ENCODE measurements around the gene FUT8.

Gene FUT8

DNA sequence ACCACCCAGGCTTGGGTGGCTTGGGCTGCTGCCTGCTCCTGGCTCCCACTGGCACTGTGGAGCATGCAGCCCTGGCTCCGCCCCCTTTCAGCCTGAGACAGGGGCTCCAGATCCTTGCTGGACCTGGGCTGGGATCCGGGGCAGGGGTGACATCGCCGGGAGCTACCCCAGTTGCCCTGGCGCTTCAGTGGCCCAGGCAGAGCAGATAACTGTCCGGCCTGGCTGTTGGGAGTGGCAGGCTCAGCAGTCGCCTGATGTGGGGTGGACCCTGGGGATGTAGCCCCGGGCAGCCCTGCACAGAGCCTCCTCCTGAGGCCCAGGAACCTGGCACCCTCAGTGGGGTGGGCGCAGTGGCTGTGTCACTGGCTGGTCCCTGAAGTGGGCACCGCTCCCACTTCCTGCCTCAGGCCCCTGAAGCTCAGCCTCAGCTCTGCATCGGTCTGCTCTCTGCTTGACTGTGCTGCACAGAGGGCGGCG lies 57.9 kb downstream of the FUT8 start:
- H3K27me3 ChIP-seq (ENCODE audit: insufficient read depth, insufficient read length) = no peaks in the 10 kb centered on the region
- no peaks in the 10 kb centered on the region for H3K9me3 ChIP-seq (ENCODE audit: insufficient read depth, low read length)
- peaks cover 11% of the 10 kb centered on the region for H3K4me1 ChIP-seq (ENCODE audit: insufficient read depth, insufficient read length)
- no peak overlapping the region for H3K4me3 ChIP-seq (ENCODE audit: insufficient read length, low read depth)
- H3K36me3 ChIP-seq (ENCODE audit: insufficient read depth, insufficient read length, low read length) = no peaks in the 10 kb centered on the region
- TF ChIP-seq YY1 (IDR thresholded peaks at IDR 0.05; ENCODE audit: insufficient read depth, insufficient read length) (no peak), SUZ12 (IDR thresholded peaks at IDR 0.05; ENCODE audit: extremely low read depth, insufficient read depth, insufficient read length) (no peak), ZNF274 (IDR thresholded peaks at IDR 0.05; ENCODE audit: low read depth, low read length) (no peak)
- no peak overlapping the region for H3K9ac ChIP-seq (ENCODE audit: insufficient read length, low read depth)
- no peak for DNase-seq (ENCODE audit: low read depth, low spot score)

DNA sequence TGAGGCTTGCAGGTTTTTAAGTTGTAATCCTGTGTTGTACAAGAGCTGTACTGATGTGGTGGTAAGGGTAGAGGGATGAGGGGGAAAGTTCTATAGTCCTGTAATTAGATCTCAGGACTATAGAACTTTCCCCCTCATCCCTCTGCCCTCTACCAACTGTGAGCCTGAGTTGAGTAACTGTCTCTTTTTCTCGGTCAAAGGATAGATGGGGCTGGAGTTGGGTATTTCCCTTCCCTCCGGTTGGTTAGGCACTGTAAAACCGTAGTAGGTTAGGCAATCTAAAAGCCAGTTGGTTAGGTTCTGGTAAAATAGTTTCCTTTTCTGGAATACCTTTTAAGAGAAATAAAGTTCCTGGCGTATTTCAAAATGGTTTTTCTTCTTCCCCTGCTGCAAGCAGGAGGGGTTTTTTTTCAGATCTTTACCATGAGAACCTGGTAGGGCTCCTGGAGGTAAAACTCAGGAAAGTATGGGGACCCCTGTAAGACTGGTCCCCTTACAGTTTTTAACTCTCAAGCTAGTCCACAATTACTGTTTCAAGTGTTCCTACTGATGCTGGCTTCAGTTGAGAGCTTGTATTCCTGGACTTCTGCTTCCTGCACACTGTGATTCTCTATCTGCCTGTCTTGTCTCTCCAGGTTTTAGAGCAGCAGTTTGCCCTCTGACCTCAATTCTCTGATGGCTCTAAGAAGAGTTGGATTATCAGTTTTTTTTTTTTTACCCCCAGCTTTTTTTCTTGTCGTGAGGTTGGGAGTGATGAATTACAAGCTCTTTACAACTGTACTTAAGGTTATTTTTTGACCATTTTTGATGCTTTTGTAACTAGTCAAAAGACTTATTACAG lies 58.7 kb downstream of the FUT8 start:
- no peak overlapping the region for H3K9ac ChIP-seq (ENCODE audit: insufficient read length, low read depth)
- no peaks in the 10 kb centered on the region for H3K27me3 ChIP-seq (ENCODE audit: insufficient read depth, insufficient read length)
- no peak for DNase-seq (ENCODE audit: low read depth, low spot score)
- no peak for TF ChIP-seq YY1 (IDR thresholded peaks at IDR 0.05; ENCODE audit: insufficient read depth, insufficient read length)
- no peak for TF ChIP-seq ZNF274 (IDR thresholded peaks at IDR 0.05; ENCODE audit: low read depth, low read length)
- TF ChIP-seq SUZ12 (IDR thresholded peaks at IDR 0.05; ENCODE audit: extremely low read depth, insufficient read depth, insufficient read length) = no peak
- H3K4me3 ChIP-seq (ENCODE audit: insufficient read length, low read depth) = no peak overlapping the region
- H3K4me1 ChIP-seq (ENCODE audit: insufficient read depth, insufficient read length) = peaks cover 11% of the 10 kb centered on the region
- no peaks in the 10 kb centered on the region for H3K9me3 ChIP-seq (ENCODE audit: insufficient read depth, low read length)
- no peaks in the 10 kb centered on the region for H3K36me3 ChIP-seq (ENCODE audit: insufficient read depth, insufficient read length, low read length)

DNA sequence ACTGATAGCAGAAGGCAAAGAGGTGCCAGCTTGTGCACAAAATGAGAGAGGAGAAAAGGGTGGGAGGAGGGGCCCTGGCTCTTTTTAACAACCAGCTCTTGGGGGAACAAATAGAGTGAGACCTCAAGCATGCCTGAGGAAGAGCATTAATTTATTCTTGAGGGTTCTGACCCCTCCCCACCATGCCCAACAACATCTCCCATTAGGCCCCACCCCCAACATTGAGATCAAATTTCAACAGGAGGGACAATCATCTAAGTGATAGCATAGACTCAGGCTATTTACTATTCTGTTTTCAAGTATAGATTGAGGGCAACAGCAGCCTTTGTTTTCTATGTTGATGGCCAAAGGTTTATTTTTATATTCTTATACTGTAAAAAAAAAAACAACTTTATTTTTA lies 59.7 kb downstream of the FUT8 start:
- H3K4me1 ChIP-seq (ENCODE audit: insufficient read depth, insufficient read length) = peaks cover 11% of the 10 kb centered on the region
- no peak for DNase-seq (ENCODE audit: low read depth, low spot score)

DNA sequence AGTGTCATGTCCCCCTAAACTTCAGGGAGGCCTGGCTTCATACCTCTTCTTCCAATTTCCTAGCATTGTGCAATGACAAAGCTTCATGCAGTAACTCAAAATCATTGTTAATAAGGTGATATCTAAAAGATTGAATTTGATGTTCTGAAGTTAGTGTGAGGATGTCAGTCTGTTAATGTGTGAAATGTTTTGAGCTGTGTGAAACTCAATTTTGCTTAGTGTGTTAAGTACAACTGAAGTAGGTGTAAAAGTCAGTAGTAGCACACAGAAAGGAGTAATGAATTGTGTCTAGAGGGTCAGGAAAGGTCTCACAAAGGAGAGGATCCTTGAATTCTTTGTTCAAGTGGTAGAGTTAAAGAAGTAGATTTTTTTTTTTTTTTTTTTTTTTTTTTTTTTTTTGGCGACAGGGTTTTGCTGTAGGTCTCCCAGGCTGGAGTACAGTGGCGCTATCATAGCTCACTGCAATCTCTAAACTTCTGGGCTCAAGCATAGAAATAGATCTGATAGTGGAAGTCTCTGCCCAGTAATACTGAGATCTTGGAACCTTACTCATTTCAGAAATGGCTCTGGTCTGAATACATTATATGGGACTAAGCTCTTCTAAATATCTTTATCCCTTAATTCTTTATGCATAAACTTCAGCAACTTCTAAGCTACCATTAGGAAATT lies 63.9 kb downstream of the FUT8 start:
- H3K9ac ChIP-seq (ENCODE audit: insufficient read length, low read depth) = no peak overlapping the region
- TF ChIP-seq YY1 (IDR thresholded peaks at IDR 0.05; ENCODE audit: insufficient read depth, insufficient read length) = no peak
- TF ChIP-seq SUZ12 (IDR thresholded peaks at IDR 0.05; ENCODE audit: extremely low read depth, insufficient read depth, insufficient read length) = no peak
- TF ChIP-seq ZNF274 (IDR thresholded peaks at IDR 0.05; ENCODE audit: low read depth, low read length) = no peak
- no peak for DNase-seq (ENCODE audit: low read depth, low spot score)
- no peaks in the 10 kb centered on the region for H3K27me3 ChIP-seq (ENCODE audit: insufficient read depth, insufficient read length)
- no peak overlapping the region for H3K4me3 ChIP-seq (ENCODE audit: insufficient read length, low read depth)
- no peaks in the 10 kb centered on the region for H3K4me1 ChIP-seq (ENCODE audit: insufficient read depth, insufficient read length)
- H3K36me3 ChIP-seq (ENCODE audit: insufficient read depth, insufficient read length, low read length) = no peaks in the 10 kb centered on the region
- H3K9me3 ChIP-seq (ENCODE audit: insufficient read depth, low read length) = no peaks in the 10 kb centered on the region

More for the DNA sequence above, 59.7 kb downstream of the FUT8 start:
- Histone ChIP-seq H3K36me3 (ENCODE audit: insufficient read depth, insufficient read length, low read length) (no peaks in the 10 kb centered on the region), H3K9ac (ENCODE audit: insufficient read length, low read depth) (no peak overlapping the region), H3K4me3 (ENCODE audit: insufficient read length, low read depth) (no peak overlapping the region), H3K27me3 (ENCODE audit: insufficient read depth, insufficient read length) (no peaks in the 10 kb centered on the region), H3K9me3 (ENCODE audit: insufficient read depth, low read length) (no peaks in the 10 kb centered on the region)
- TF ChIP-seq YY1 (IDR thresholded peaks at IDR 0.05; ENCODE audit: insufficient read depth, insufficient read length) (no peak), ZNF274 (IDR thresholded peaks at IDR 0.05; ENCODE audit: low read depth, low read length) (no peak), SUZ12 (IDR thresholded peaks at IDR 0.05; ENCODE audit: extremely low read depth, insufficient read depth, insufficient read length) (no peak)

DNA sequence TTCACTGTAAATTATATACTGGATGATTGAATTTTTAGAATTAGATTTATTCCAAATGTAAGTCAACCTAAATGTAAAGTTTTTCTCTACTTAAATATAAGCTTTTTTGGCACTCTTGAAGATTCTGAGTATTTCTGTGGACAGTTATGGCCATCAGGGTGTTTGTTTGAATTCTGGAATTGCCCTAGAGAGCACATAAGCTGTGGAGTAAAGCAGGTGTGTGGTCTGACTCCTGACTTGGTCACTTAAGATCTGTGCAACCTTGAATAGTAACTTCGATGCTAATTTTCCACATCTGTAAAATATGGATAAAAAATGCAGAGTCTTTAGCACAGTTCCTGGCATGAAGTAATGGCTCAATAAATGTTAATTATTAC lies 64.4 kb downstream of the FUT8 start:
- Histone ChIP-seq H3K27me3 (ENCODE audit: insufficient read depth, insufficient read length) (no peaks in the 10 kb centered on the region), H3K4me3 (ENCODE audit: insufficient read length, low read depth) (no peak overlapping the region), H3K9ac (ENCODE audit: insufficient read length, low read depth) (no peak overlapping the region), H3K4me1 (ENCODE audit: insufficient read depth, insufficient read length) (no peaks in the 10 kb centered on the region), H3K9me3 (ENCODE audit: insufficient read depth, low read length) (no peaks in the 10 kb centered on the region), H3K36me3 (ENCODE audit: insufficient read depth, insufficient read length, low read length) (no peaks in the 10 kb centered on the region)
- no peak for TF ChIP-seq YY1 (IDR thresholded peaks at IDR 0.05; ENCODE audit: insufficient read depth, insufficient read length)
- no peak for TF ChIP-seq SUZ12 (IDR thresholded peaks at IDR 0.05; ENCODE audit: extremely low read depth, insufficient read depth, insufficient read length)
- no peak for TF ChIP-seq ZNF274 (IDR thresholded peaks at IDR 0.05; ENCODE audit: low read depth, low read length)
- no peak for DNase-seq (ENCODE audit: low read depth, low spot score)

DNA sequence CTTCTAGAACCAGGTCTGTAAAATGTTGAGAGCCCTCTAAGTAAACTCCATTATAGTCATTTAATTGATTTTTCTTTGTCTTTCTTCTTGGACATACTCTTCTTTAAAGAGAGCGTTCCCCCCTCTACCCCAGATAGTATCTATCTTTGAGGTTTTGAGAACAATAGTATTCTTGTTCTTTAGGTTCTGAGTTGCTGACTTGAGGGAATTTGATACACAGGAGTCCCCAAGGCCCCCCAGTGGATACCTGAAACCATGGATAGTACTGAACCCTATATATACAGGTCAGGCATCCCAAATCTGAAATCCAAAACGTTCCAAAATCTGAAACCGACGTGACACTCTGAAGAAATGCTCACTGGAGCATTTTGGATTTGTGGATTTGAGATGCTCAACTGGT lies 65.5 kb downstream of the FUT8 start:
- TF ChIP-seq SUZ12 (IDR thresholded peaks at IDR 0.05; ENCODE audit: extremely low read depth, insufficient read depth, insufficient read length) = no peak
- no peak for TF ChIP-seq YY1 (IDR thresholded peaks at IDR 0.05; ENCODE audit: insufficient read depth, insufficient read length)
- TF ChIP-seq ZNF274 (IDR thresholded peaks at IDR 0.05; ENCODE audit: low read depth, low read length) = no peak
- Histone ChIP-seq H3K9me3 (ENCODE audit: insufficient read depth, low read length) (no peaks in the 10 kb centered on the region), H3K36me3 (ENCODE audit: insufficient read depth, insufficient read length, low read length) (no peaks in the 10 kb centered on the region), H3K9ac (ENCODE audit: insufficient read length, low read depth) (no peak overlapping the region), H3K4me3 (ENCODE audit: insufficient read length, low read depth) (no peak overlapping the region), H3K27me3 (ENCODE audit: insufficient read depth, insufficient read length) (no peaks in the 10 kb centered on the region), H3K4me1 (ENCODE audit: insufficient read depth, insufficient read length) (no peaks in the 10 kb centered on the region)
- DNase-seq (ENCODE audit: low read depth, low spot score) = no peak

DNA sequence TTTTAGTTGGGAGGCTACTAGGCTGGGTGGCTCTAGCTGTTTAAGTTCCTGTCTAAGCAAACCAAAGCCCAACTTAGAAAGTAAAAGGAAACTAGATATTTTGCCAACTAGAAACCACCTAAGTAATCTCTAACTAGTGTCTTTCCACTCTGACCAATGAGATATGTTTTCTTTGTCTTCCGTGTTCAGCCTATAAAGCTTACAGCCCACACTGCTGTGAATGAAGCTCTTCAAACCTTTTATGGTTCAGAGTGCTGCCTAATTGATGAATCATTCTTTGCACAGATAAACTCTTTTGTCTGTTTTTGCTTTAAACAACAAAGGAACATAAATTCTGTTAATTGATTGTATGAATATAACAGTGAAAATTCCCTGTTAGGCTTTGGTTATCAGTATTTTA lies 66.1 kb downstream of the FUT8 start:
- no peak overlapping the region for H3K4me3 ChIP-seq (ENCODE audit: insufficient read length, low read depth)
- H3K9ac ChIP-seq (ENCODE audit: insufficient read length, low read depth) = no peak overlapping the region
- no peaks in the 10 kb centered on the region for H3K4me1 ChIP-seq (ENCODE audit: insufficient read depth, insufficient read length)
- H3K27me3 ChIP-seq (ENCODE audit: insufficient read depth, insufficient read length) = no peaks in the 10 kb centered on the region
- TF ChIP-seq ZNF274 (IDR thresholded peaks at IDR 0.05; ENCODE audit: low read depth, low read length) (no peak), YY1 (IDR thresholded peaks at IDR 0.05; ENCODE audit: insufficient read depth, insufficient read length) (no peak), SUZ12 (IDR thresholded peaks at IDR 0.05; ENCODE audit: extremely low read depth, insufficient read depth, insufficient read length) (no peak)
- H3K9me3 ChIP-seq (ENCODE audit: insufficient read depth, low read length) = no peaks in the 10 kb centered on the region
- no peak for DNase-seq (ENCODE audit: low read depth, low spot score)
- H3K36me3 ChIP-seq (ENCODE audit: insufficient read depth, insufficient read length, low read length) = no peaks in the 10 kb centered on the region
